GM23338 (cell line): ENCODE data around the gene DDR2.

ENCODE experiments used
- CREB1 ChIP-seq: fragments of 250-450 bp; sonication (Bioruptor Pico); IDR thresholded peaks from 2 replicates; pipeline ENCODE4 v1.5.0; 2020; ENCODE audit warnings: low read depth, mild to moderate bottlenecking, moderate library complexity
- EZH2 ChIP-seq: fragments of 200-600 bp; sonication (generic); IDR thresholded peaks from one replicate; pipeline ENCODE4 v1.8.0; 2017; ENCODE audit warnings: antibody characterized with exemption, mild to moderate bottlenecking, low read depth; ENCODE audit not compliant: unreplicated experiment
- EZH2phosphoT487 ChIP-seq: fragments of 200-600 bp; sonication (generic); IDR thresholded peaks from one replicate; pipeline ENCODE4 v1.8.1; 2018; ENCODE audit warnings: antibody characterized with exemption; ENCODE audit not compliant: unreplicated experiment
- POLR2AphosphoS5 ChIP-seq: IDR thresholded peaks from 2 replicates; pipeline ENCODE4 v1.6.1; 2016; ENCODE audit warnings: antibody characterized with exemption, low read depth
- ZNF331 ChIP-seq: fragments of 250-450 bp; sonication (Bioruptor Pico); IDR thresholded peaks from 2 replicates; pipeline ENCODE4 v1.5.0; 2020; ENCODE audit warnings: low read depth, mild to moderate bottlenecking, moderate library complexity
- TF ChIP-seq, protein P1 (sequence below), 2 experiments: fragments of 200-600 bp in 1 of 2; sonication (generic) in 1 of 2; conservative IDR thresholded peaks; 2 replicates each; pipeline versions ENCODE4 v1.5.1 to v1.6.1; 2016 to 2017; ENCODE audit warnings: antibody characterized with exemption in 2 of 2, low read depth in 2 of 2, mild to moderate bottlenecking in 2 of 2, moderate library complexity in 1 of 2
- TF ChIP-seq, protein P2 (sequence below): fragments of 250-450 bp; sonication (Bioruptor Pico); IDR thresholded peaks from 2 replicates; pipeline ENCODE4 v1.5.0; 2020; ENCODE audit warnings: mild to moderate bottlenecking, moderate library complexity
- TF ChIP-seq, protein P3 (sequence below): IDR thresholded peaks from one replicate; pipeline ENCODE4 v1.6.1; 2018; ENCODE audit warnings: antibody characterized with exemption; ENCODE audit not compliant: unreplicated experiment

DNA sequence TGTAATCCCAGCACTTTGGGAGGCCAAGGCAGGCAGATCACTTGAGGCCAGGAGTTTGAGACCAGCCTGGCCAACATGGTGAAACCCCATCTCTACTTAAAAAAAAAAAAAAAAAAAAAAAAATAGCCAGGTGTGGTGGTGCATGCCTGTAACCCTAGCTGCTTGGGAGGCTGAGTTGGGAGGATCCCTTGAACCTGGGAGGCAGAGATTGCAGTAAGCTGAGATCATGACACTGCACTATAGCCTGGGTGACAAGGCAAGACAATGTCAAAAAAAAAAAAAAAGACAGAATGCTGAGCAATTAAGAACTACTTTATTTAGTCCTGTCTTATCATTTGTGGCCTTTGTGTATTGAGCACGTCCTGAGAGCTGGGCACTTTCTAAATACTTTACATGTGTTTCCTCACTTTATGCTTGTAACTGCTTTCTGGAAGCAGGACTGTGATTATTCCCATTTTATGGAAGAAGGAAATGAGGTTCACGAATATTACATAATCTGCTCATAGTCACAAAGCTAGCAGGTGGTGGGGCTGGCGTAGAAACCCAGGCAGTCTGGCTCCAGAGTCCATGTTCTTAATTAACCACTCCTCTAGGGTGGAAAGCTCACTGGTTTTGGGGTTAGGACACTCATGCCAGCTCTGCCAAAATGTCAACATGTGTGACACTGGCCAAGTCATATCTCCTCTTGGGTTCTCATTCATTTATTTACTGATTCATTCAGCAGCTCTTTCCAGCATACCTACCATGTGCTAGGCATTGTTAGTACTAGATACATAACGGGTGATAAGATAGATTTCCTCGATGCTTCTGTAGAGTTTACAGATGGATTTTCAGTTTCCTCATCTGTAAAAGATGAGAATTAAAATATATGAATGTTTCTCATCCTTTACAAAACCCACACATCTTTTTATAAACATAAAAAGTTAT is 57.7 kb downstream of the DDR2 start:
- TF ChIP-seq, protein P1, sequence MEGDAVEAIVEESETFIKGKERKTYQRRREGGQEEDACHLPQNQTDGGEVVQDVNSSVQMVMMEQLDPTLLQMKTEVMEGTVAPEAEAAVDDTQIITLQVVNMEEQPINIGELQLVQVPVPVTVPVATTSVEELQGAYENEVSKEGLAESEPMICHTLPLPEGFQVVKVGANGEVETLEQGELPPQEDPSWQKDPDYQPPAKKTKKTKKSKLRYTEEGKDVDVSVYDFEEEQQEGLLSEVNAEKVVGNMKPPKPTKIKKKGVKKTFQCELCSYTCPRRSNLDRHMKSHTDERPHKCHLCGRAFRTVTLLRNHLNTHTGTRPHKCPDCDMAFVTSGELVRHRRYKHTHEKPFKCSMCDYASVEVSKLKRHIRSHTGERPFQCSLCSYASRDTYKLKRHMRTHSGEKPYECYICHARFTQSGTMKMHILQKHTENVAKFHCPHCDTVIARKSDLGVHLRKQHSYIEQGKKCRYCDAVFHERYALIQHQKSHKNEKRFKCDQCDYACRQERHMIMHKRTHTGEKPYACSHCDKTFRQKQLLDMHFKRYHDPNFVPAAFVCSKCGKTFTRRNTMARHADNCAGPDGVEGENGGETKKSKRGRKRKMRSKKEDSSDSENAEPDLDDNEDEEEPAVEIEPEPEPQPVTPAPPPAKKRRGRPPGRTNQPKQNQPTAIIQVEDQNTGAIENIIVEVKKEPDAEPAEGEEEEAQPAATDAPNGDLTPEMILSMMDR (conservative IDR thresholded peaks at IDR 0.05; ENCODE audit: low read depth in 2 of 2) = no peak
- TF ChIP-seq EZH2phosphoT487 (no peak), POLR2AphosphoS5 (no peak), ZNF331 (CRISPR knock-in tag) (no peak), EZH2 (no peak), CREB1 (CRISPR knock-in tag) (no peak)
- TF ChIP-seq, protein P2, sequence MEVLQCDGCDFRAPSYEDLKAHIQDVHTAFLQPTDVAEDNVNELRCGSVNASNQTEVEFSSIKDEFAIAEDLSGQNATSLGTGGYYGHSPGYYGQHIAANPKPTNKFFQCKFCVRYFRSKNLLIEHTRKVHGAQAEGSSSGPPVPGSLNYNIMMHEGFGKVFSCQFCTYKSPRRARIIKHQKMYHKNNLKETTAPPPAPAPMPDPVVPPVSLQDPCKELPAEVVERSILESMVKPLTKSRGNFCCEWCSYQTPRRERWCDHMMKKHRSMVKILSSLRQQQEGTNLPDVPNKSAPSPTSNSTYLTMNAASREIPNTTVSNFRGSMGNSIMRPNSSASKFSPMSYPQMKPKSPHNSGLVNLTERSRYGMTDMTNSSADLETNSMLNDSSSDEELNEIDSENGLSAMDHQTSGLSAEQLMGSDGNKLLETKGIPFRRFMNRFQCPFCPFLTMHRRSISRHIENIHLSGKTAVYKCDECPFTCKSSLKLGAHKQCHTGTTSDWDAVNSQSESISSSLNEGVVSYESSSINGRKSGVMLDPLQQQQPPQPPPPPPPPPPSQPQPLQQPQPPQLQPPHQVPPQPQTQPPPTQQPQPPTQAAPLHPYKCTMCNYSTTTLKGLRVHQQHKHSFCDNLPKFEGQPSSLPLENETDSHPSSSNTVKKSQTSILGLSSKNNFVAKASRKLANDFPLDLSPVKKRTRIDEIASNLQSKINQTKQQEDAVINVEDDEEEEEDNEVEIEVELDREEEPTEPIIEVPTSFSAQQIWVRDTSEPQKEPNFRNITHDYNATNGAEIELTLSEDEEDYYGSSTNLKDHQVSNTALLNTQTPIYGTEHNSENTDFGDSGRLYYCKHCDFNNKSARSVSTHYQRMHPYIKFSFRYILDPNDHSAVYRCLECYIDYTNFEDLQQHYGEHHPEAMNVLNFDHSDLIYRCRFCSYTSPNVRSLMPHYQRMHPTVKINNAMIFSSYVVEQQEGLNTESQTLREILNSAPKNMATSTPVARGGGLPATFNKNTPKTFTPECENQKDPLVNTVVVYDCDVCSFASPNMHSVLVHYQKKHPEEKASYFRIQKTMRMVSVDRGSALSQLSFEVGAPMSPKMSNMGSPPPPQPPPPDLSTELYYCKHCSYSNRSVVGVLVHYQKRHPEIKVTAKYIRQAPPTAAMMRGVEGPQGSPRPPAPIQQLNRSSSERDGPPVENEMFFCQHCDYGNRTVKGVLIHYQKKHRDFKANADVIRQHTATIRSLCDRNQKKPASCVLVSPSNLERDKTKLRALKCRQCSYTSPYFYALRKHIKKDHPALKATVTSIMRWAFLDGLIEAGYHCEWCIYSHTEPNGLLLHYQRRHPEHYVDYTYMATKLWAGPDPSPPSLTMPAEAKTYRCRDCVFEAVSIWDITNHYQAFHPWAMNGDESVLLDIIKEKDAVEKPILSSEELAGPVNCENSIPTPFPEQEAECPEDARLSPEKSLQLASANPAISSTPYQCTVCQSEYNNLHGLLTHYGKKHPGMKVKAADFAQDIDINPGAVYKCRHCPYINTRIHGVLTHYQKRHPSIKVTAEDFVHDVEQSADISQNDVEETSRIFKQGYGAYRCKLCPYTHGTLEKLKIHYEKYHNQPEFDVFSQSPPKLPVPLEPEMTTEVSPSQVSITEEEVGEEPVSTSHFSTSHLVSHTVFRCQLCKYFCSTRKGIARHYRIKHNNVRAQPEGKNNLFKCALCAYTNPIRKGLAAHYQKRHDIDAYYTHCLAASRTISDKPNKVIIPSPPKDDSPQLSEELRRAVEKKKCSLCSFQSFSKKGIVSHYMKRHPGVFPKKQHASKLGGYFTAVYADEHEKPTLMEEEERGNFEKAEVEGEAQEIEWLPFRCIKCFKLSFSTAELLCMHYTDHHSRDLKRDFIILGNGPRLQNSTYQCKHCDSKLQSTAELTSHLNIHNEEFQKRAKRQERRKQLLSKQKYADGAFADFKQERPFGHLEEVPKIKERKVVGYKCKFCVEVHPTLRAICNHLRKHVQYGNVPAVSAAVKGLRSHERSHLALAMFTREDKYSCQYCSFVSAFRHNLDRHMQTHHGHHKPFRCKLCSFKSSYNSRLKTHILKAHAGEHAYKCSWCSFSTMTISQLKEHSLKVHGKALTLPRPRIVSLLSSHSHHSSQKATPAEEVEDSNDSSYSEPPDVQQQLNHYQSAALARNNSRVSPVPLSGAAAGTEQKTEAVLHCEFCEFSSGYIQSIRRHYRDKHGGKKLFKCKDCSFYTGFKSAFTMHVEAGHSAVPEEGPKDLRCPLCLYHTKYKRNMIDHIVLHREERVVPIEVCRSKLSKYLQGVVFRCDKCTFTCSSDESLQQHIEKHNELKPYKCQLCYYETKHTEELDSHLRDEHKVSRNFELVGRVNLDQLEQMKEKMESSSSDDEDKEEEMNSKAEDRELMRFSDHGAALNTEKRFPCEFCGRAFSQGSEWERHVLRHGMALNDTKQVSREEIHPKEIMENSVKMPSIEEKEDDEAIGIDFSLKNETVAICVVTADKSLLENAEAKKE (CRISPR knock-in tag) = no peak
- TF ChIP-seq, protein P3, sequence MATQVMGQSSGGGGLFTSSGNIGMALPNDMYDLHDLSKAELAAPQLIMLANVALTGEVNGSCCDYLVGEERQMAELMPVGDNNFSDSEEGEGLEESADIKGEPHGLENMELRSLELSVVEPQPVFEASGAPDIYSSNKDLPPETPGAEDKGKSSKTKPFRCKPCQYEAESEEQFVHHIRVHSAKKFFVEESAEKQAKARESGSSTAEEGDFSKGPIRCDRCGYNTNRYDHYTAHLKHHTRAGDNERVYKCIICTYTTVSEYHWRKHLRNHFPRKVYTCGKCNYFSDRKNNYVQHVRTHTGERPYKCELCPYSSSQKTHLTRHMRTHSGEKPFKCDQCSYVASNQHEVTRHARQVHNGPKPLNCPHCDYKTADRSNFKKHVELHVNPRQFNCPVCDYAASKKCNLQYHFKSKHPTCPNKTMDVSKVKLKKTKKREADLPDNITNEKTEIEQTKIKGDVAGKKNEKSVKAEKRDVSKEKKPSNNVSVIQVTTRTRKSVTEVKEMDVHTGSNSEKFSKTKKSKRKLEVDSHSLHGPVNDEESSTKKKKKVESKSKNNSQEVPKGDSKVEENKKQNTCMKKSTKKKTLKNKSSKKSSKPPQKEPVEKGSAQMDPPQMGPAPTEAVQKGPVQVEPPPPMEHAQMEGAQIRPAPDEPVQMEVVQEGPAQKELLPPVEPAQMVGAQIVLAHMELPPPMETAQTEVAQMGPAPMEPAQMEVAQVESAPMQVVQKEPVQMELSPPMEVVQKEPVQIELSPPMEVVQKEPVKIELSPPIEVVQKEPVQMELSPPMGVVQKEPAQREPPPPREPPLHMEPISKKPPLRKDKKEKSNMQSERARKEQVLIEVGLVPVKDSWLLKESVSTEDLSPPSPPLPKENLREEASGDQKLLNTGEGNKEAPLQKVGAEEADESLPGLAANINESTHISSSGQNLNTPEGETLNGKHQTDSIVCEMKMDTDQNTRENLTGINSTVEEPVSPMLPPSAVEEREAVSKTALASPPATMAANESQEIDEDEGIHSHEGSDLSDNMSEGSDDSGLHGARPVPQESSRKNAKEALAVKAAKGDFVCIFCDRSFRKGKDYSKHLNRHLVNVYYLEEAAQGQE = no peak
